SK-N-MC (cell line): ENCODE measurements around the gene MYO1D.

ENCODE experiments used
- EZH2 ChIP-seq: fragments of 200-600 bp; sonication (generic); IDR thresholded peaks from one replicate; pipeline ENCODE4 v1.6.1; 2017; ENCODE audit warnings: antibody characterized with exemption
- FOXP2 ChIP-seq: optimal IDR thresholded peaks from 2 replicates; pipeline ENCODE3; 2011; ENCODE audit warnings: mild to moderate bottlenecking, moderate library complexity; ENCODE audit not compliant: insufficient read depth; ENCODE audit errors: extremely low read length, control extremely low read depth
- POLR2AphosphoS5 ChIP-seq: IDR thresholded peaks from 2 replicates; pipeline ENCODE4 v1.6.1; 2012; ENCODE audit warnings: mild to moderate bottlenecking, low read depth, low read length, borderline replicate concordance

GRCh38 chr17:32859857-32860525 is 16.9 kb downstream of the MYO1D start:
- TF ChIP-seq EZH2 (no peak), POLR2AphosphoS5 (no peak), FOXP2 (no peak)
